GM18511 (cell line): ENCODE data around the gene CASD1.
A peak's percentile ranks its signal among the peaks of the same experiment; 100 is the strongest.

Experiments
- ATAC-seq: cut with Tn5 transposase; IDR thresholded peaks from one replicate; pipeline ENCODE4 v1.9.1; 2021; ENCODE audit warnings: mild to moderate bottlenecking, moderate library complexity; ENCODE audit not compliant: unreplicated experiment

The CASD1 gene

GRCh38 chr7:94512735-94513564 is 3.3 kb downstream of the CASD1 start:
- no peak for ATAC-seq

- no peak for ATAC-seq
These were observed 3.9 kb downstream of the CASD1 start for GRCh38 chr7:94513565-94513860.

- no peak for ATAC-seq
These were observed 4.7 kb downstream of the CASD1 start for GRCh38 chr7:94514140-94514889.

GRCh38 chr7:94514917-94515316 is 5.3 kb downstream of the CASD1 start:
- no peak for ATAC-seq

- ATAC-seq = no peak
These were observed 16.3 kb downstream of the CASD1 start for GRCh38 chr7:94525923-94526322.

- no peak for ATAC-seq
These were observed 19.9 kb downstream of the CASD1 start for GRCh38 chr7:94529516-94529915.

- no peak for ATAC-seq
These were observed 20.5 kb downstream of the CASD1 start for GRCh38 chr7:94530109-94530508.

GRCh38 chr7:94532676-94533075 is 23.1 kb downstream of the CASD1 start:
- ATAC-seq = no peak

- ATAC-seq = no peak
These were observed 30.8 kb downstream of the CASD1 start for GRCh38 chr7:94540428-94540827.

- ATAC-seq = no peak
These were observed 37.5 kb downstream of the CASD1 start for GRCh38 chr7:94547126-94547525.

- ATAC-seq = peak; percentile 92
These were observed 46.4 kb downstream of the CASD1 start for GRCh38 chr7:94556028-94556427.

GRCh38 chr7:94557215-94557614 is 47.6 kb downstream of the CASD1 start:
- no peak for ATAC-seq

GRCh38 chr7:94559972-94560371 is 50.4 kb downstream of the CASD1 start:
- no peak for ATAC-seq

- ATAC-seq = no peak
These were observed 52.4 kb downstream of the CASD1 start for GRCh38 chr7:94561841-94562514.

GRCh38 chr7:94562525-94562924 is 52.9 kb downstream of the CASD1 start:
- no peak for ATAC-seq

GRCh38 chr7:94565247-94565894 is 55.8 kb downstream of the CASD1 start:
- ATAC-seq = no peak

- ATAC-seq = no peak
These were observed 57.8 kb downstream of the CASD1 start for GRCh38 chr7:94567396-94567795.

- ATAC-seq = no peak
These were observed 62.2 kb downstream of the CASD1 start for GRCh38 chr7:94571816-94572215.

GRCh38 chr7:94575646-94576045 is 66.0 kb downstream of the CASD1 start:
- no peak for ATAC-seq

- ATAC-seq = no peak
These were observed 66.7 kb downstream of the CASD1 start for GRCh38 chr7:94576316-94576715.

GRCh38 chr7:94577357-94577756 is 67.7 kb downstream of the CASD1 start:
- no peak for ATAC-seq
